Medulla oblongata (tissue), 1 donor: ENCODE results near the gene CAV3.

Source experiments
- DNase-seq: peaks from one replicate; pipeline ENCODE4 v3.0.0-alpha.2; 2015; ENCODE audit errors: extremely low spot score

The CAV3 gene

GRCh38 chr3:8794247-8794646, 60.6 kb downstream of the CAV3 start:
- no peak for DNase-seq
